Measurements from ENCODE around the gene HK3.
A peak's percentile ranks its signal among the peaks of the same experiment; 100 is the strongest.

HK3 gene

DNA sequence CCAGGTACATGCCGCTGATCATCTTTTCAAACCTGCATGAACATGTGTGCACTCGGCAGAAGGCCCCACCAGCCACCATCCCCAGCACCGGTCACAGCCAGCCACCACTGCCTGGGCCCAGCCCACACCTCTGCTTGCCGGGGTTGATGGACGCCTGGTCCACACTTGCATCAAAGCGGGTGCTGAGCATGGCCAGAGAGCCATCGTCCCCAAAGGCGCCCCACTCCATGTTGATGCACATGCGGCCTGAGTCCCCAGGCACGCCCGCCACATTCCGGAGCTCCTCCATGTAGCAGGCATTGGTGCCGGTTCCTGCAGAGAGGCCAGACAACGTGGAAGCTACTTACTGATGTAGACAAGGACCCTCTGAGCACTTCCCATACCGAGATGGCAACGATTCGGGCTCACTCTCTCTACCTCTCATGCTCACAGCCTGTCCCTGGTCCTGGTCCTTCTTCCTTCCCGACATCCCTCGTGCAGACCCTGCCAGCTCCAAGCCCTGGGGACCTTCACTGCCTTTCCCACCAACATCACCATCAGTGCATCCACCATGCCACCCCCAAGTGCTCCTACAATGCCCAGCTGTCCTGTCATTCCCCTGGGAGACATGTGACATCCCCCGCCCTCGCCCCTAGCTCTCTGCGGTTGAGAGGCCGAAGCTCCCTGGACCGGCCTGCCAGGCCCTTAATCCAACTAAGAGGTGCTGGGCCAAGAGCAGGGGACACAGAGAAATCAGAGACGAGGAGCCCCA lies 17.2 kb downstream of the HK3 start:
- no peak for DNase-seq
- no peaks in the 10 kb centered on the region for H3K9me3 Mint-ChIP-seq
- ATAC-seq, result no peak

DNA sequence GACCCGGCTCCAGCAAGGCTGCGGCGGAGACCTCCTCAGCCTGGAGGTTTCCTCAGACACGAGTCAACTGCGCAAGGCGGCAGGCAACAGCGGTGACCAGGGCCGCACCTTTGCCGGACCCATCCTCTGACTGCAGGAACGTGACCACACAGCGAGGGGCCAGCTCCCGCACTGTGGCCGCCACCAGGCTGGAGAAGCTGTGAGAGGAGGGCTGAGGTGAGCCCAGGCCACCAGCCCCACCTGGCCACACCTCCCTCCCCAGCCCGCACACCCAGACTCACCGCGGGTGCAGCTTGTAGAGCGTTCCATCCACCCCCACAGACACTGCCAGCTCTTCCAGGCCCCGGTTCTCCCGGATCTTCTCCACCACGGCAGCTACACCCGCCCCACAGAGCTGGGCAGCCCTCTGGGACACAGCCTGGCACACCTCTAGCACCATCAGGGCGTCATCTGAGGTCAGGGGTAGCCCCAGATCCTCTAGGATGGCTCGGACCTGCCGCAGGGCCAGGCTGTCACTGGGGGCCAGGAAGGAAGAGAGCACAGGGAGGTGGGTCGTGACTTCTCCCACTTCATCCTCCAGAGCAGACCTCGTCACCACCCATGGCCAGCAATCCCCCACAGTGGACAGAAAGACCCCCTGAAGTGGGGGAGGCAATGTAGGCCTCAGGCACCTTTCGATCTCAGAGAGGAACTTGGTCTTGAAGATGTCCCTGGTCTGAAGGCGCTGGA lies 18.0 kb downstream of the HK3 start:
- DNase-seq (no peak), ATAC-seq (no peak)
- no peak overlapping the region for H3K27ac Mint-ChIP-seq
- H3K4me1 Mint-ChIP-seq, result peaks cover 3% of the 10 kb centered on the region
- H3K9me3 Mint-ChIP-seq, result no peaks in the 10 kb centered on the region
- peaks cover 12% of the 10 kb centered on the region for H3K27me3 Mint-ChIP-seq
- no peaks in the 10 kb centered on the region for H3K36me3 Mint-ChIP-seq (ENCODE audit: low read depth)
- H3K4me3 Mint-ChIP-seq, result no peak overlapping the region

More for the DNA sequence above, 17.2 kb downstream of the HK3 start:
- no peaks in the 10 kb centered on the region for H3K4me1 Mint-ChIP-seq
- no peaks in the 10 kb centered on the region for H3K36me3 Mint-ChIP-seq (ENCODE audit: low read depth)
- H3K27ac Mint-ChIP-seq, result no peak overlapping the region
- no peak overlapping the region for H3K4me3 Mint-ChIP-seq
- H3K27me3 Mint-ChIP-seq, result peaks cover 4% of the 10 kb centered on the region

DNA sequence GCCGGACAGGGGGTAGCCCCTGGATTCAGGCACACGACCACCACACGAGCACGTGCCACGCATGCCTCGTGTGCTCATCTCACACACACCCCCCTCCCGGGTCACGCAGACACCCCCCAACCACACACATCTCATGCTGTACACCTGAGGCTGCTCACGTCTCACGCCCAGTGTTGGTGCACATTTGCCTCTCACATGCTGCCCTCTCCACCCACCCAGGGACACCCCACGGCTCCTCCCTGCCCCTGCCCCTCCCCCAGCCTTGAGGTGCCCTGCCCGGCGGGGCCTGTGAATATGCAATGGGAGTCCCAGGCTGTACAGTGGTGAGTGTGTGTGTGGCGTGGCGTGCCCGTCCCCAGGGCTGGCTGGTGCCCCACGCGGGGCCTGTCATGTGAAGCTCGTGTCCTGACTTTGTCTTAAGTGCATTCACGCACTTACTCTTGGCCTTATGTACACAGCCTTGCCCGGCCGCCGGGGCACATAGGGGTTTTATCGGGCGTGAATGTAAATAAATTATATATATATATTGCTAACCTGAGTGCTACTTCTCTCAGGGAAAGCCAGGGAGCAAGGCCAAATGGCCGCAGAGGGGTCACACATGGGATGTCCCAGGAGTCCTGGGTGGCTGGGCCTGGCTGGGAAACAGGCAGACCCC lies 18.7 kb downstream of the HK3 start:
- no peak for DNase-seq
- Mint-ChIP-seq H3K27me3 (peaks cover 19% of the 10 kb centered on the region), H3K9me3 (no peaks in the 10 kb centered on the region), H3K4me3 (no peak overlapping the region), H3K27ac (no peak overlapping the region), H3K4me1 (peaks cover 10% of the 10 kb centered on the region), H3K36me3 (ENCODE audit: low read depth) (no peaks in the 10 kb centered on the region)
- no peak for ATAC-seq

DNA sequence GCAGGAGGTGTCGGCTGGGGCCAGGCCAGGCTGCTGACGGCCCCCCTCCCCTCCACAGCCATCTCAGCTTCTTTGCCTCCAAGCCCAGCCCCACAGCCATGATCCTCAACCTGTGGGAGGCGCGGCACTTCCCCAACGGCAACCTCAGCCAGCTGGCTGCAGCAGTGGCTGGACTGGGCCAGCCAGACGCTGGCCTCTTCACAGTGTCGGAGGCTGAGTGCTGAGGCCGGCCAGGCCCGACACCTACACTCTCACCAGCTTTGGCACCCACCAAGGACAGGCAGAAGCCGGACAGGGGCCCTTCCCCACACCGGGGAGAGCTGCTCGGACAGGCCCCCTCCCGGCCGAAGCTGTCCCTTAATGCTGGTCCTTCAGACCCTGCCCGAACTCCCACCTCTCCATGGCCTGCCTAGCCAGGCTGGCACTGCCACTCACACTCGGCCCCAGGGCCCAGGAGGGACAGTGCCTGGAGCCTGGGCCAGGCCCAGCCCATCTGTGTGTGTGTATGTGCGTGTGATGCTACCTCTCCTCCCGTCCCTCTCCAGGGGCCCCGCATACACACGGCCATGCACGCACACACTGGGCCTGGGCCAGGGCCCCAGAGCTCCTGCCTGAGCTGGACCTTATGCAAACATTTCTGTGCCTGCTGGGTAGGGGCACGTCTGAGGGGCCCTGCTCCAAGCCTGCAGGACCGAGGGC lies 19.3 kb downstream of the HK3 start:
- no peaks in the 10 kb centered on the region for H3K9me3 Mint-ChIP-seq
- ATAC-seq (no peak), DNase-seq (no peak)
- no peaks in the 10 kb centered on the region for H3K36me3 Mint-ChIP-seq (ENCODE audit: low read depth)
- no peak overlapping the region for H3K27ac Mint-ChIP-seq
- H3K27me3 Mint-ChIP-seq, result peaks cover 26% of the 10 kb centered on the region
- H3K4me1 Mint-ChIP-seq, result peaks cover 10% of the 10 kb centered on the region
- H3K4me3 Mint-ChIP-seq, result no peak overlapping the region

DNA sequence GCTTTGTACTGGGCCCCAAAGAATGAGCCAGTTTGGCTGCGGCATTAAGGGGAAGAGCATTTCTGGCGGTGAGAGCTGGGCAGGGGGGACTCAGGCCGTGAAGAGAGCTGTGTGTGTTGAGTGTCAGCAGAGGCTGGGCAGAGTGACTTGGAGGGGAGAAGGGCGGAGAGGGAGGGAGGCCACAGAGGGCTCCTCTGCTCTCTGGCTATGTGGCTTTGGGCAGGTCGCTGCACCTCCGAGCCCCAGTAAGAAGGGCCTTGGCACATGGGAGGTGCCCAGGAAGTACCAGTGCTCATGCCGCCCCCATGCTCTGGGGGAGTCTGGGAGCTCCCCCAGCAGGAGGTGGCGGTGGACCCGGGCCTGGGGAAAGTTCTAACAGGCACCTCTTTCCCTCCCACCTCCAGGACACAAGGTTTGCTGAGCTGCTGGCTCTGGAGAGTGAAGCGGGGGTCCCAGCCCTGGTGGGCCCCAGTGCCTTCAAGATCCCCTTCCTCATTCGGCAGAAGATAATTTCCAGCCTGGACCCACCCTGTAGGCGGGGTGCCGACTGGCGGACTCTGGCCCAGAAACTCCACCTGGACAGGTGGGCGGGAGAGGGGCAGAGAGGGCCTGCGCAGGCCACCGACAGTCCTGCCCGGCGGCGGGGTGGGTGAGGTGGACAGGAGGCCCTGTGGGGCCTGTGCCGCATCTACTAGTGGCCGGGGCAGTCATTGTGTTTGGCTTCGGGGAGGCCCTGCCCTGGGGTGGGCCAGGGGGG lies 20.1 kb downstream of the HK3 start:
- H3K4me1 Mint-ChIP-seq, result peaks cover 10% of the 10 kb centered on the region
- H3K27ac Mint-ChIP-seq, result no peak overlapping the region
- ATAC-seq, result no peak
- no peaks in the 10 kb centered on the region for H3K9me3 Mint-ChIP-seq
- H3K36me3 Mint-ChIP-seq (ENCODE audit: low read depth), result no peaks in the 10 kb centered on the region
- H3K4me3 Mint-ChIP-seq, result no peak overlapping the region
- H3K27me3 Mint-ChIP-seq, result peaks cover 29% of the 10 kb centered on the region
- no peak for DNase-seq

DNA sequence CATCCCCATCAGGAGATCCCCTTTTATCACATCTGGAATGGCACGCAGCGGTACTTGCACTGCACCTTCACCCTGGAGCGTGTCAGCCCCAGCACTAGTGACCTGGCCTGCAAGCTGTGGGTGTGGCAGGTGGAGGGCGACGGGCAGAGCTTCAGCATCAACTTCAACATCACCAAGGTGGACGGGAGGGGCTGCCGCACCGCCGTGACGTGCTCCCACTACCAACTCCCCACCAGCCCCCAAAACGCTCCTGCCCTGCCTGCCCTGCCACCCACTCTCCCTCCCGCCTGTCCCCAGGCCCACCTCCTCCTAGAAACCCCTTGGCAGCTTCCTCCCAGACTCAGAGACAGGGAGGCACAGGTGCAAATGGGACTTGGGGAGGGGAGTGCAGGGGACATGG lies 20.7 kb downstream of the HK3 start:
- Mint-ChIP-seq H3K27ac (no peak overlapping the region), H3K4me3 (no peak overlapping the region), H3K4me1 (peaks cover 10% of the 10 kb centered on the region), H3K27me3 (peaks cover 29% of the 10 kb centered on the region), H3K36me3 (ENCODE audit: low read depth) (no peaks in the 10 kb centered on the region), H3K9me3 (no peaks in the 10 kb centered on the region)
- DNase-seq (no peak), ATAC-seq (no peak)

DNA sequence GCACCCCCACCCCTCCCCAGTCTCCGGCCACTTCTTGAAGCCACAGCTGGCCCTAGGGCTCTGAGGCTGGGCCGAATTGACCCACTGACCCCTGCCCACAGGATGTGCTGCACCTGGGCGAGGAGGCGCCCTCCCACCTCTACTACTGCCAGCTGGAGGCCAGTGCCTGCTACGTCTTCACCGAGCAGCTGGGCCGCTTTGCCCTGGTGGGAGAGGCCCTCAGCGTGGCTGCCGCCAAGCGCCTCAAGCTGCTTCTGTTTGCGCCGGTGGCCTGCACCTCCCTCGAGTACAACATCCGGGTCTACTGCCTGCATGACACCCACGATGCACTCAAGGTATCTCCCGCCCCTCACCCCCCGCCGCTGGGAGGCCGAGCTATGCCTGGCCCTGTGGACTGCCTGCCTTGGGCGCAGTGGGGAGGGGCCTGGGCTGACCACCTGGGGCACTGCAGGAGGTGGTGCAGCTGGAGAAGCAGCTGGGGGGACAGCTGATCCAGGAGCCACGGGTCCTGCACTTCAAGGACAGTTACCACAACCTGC lies 21.3 kb downstream of the HK3 start:
- Mint-ChIP-seq H3K27ac (no peak overlapping the region), H3K27me3 (peaks cover 29% of the 10 kb centered on the region), H3K36me3 (ENCODE audit: low read depth) (no peaks in the 10 kb centered on the region), H3K9me3 (no peaks in the 10 kb centered on the region), H3K4me3 (no peak overlapping the region), H3K4me1 (peaks cover 10% of the 10 kb centered on the region)
- ATAC-seq (no peak), DNase-seq (no peak)

DNA sequence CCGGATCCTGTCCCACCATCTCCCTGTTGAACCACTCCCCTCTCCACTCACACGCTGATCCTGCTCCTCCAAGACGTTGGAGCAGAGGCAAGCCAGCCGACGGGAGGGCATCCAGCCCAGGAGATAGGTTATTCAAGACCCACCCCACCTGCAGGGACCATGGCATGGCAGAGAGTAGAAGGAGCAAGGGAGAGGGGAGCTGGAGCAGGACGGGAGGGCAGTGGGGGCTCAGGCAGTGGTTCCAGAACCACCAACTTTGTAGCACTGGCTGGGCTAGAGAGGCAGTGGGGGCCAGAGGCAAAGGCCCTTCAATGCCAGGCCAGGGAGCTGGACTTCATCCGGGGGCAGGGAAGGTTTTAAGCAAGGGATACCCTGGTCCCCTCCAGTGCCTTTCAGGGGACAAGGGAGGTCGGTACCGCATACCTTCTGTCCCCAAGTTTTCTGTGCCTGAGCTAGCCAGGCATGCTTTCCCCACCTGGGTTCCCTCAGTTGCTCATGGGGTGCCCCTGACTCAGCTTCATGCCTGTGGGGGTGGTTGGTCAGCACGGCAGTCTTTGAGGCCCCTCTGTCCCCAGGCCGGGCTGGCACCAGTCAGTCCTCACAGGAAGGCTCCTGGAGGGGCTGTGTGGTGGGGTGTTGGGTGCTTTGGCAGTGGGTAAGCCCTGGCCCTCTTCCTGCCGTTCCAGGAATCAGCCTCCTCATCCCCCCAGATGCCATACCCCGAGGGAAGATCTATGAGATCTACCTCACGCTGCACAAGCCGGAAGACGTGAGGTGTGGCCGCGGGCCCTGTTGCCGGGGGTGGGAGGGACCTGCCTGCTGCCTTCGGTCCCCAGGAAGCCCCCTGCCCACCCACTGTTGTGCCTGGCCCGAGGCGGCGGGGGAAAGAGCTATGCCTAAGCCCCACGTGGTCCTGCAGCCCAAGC lies 22.4 kb downstream of the HK3 start:
- no peak for ATAC-seq
- Mint-ChIP-seq H3K27me3 (peaks cover 29% of the 10 kb centered on the region), H3K36me3 (ENCODE audit: low read depth) (no peaks in the 10 kb centered on the region), H3K9me3 (no peaks in the 10 kb centered on the region), H3K4me1 (peaks cover 10% of the 10 kb centered on the region), H3K27ac (no peak overlapping the region), H3K4me3 (no peak overlapping the region)
- DNase-seq, result no peak

DNA sequence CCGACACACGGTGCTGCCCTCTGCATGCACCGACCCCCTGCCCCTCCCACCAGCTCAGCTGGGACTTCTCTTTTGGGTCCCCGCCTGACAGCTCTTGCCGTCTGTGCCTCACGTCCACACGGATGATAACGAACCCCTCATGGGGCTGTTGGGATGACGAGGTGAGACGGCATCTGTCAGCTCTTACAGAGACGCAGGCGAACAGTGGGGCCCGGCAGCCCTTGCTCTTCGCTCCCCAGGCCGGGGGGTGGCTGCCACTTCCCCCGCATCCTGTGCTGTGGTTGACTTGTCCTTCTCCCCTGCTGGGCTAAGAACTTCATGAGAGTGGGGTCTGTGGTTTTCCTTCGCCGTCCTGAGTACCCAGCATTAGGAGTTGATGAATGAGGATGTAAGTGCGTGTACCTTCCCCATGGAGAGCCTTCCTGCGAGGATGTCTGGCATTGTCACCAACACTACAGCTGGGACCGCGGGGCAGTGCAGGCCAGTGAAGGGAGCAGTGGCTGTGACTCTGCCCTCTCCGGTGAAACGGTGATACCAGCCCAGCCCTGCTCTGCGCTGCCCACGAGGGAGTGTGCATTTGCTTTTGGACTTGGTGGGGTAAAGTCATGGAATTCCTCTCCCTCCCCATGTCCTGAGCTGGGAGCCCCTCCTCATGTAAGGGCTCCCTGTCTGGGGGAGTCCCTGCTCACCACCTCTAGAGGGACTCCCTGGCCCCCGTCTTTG lies 23.2 kb downstream of the HK3 start:
- no peak overlapping the region for H3K27ac Mint-ChIP-seq
- peaks cover 10% of the 10 kb centered on the region for H3K4me1 Mint-ChIP-seq
- no peaks in the 10 kb centered on the region for H3K36me3 Mint-ChIP-seq (ENCODE audit: low read depth)
- ATAC-seq, result no peak
- no peaks in the 10 kb centered on the region for H3K9me3 Mint-ChIP-seq
- peaks cover 29% of the 10 kb centered on the region for H3K27me3 Mint-ChIP-seq
- peak; percentile 15 for DNase-seq
- H3K4me3 Mint-ChIP-seq, result no peak overlapping the region

DNA sequence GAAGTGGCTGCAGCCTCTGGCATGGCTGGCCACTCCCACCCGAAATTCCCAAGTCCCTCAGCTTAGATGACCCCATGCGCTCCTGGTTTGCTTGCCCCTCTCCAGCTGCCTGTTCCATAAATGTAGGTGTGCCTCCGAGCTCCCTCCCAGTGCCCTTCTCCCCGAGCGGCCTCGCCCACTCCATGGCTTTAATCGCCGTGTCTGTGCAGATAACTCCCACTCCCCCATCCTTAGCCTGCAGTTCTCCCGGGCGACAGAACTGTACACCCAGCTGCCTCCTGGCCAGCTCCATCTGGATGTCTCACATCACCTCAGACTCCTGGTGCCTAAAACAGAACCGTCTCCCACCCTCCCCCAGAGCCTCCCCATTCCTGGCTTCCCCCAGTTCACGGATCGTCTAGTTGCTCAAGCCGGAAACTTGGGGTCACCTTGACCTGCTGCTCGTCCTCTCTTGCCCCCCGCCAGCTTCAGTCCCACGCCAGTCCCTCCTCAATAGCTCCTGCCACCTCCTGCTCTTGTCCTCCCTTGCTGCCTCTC lies 24.1 kb downstream of the HK3 start:
- ATAC-seq, result no peak
- Mint-ChIP-seq H3K36me3 (ENCODE audit: low read depth) (no peaks in the 10 kb centered on the region), H3K4me3 (no peak overlapping the region), H3K4me1 (peaks cover 10% of the 10 kb centered on the region), H3K9me3 (no peaks in the 10 kb centered on the region), H3K27ac (no peak overlapping the region), H3K27me3 (peaks cover 29% of the 10 kb centered on the region)
- no peak for DNase-seq

DNA sequence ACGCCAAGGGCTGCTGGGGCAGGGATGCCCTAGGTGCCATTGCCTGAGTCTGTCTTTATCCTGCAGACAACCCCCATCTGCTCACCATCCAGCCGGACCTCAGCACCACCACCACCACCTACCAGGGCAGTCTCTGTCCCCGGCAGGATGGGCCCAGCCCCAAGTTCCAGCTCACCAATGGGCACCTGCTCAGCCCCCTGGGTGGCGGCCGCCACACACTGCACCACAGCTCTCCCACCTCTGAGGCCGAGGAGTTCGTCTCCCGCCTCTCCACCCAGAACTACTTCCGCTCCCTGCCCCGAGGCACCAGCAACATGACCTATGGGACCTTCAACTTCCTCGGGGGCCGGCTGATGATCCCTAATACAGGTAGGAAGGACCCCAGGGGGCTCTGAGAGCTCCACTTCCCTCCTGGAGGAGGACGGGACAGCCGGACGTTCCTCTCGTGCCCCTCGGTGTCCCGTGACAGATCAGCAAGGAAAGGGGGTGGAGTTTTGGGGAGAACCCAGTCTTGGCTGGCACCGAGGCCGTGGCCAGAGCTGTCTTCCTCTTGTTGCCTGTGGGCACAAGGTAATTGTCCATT lies 24.9 kb downstream of the HK3 start:
- Mint-ChIP-seq H3K4me3 (no peak overlapping the region), H3K27ac (no peak overlapping the region), H3K9me3 (no peaks in the 10 kb centered on the region), H3K36me3 (ENCODE audit: low read depth) (no peaks in the 10 kb centered on the region), H3K27me3 (peaks cover 29% of the 10 kb centered on the region), H3K4me1 (peaks cover 10% of the 10 kb centered on the region)
- DNase-seq (no peak), ATAC-seq (no peak)

DNA sequence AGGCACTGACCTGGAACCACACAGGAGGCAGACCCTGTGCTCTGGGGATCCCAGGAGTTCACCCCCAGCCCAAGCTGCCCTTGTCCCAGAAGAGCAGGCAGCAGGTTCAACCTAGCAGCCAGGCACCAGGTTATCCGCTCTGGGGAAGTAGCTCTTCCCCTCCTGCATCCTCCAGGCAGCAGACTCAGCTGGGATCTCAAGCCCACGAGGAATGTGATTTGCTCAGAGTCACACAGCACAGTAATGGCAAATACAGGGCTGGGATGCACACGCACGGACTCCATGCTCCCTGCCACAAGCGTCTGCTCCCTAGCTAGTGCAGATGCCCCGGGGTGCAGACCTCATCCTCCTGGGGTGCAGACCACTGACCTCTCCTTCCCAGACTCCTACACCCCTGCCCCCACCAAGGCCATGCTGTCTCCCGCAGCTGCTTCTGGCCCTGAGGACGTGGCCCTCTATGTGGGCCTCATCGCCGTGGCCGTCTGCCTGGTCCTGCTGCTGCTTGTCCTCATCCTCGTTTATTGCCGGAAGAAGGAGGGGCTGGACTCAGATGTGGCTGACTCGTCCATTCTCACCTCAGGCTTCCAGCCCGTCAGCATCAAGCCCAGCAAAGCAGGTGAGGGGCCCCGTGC lies 25.5 kb downstream of the HK3 start:
- ATAC-seq (no peak), DNase-seq (no peak)
- Mint-ChIP-seq H3K36me3 (ENCODE audit: low read depth) (no peaks in the 10 kb centered on the region), H3K27me3 (peaks cover 27% of the 10 kb centered on the region), H3K9me3 (no peaks in the 10 kb centered on the region), H3K4me1 (peaks cover 10% of the 10 kb centered on the region), H3K4me3 (no peak overlapping the region), H3K27ac (no peak overlapping the region)

All from activated naive CD8-positive, alpha-beta T cell treated with anti-CD3 and anti-CD28 coated beads, Interleukin-2, amount 50 U/mL, for 24 hours (primary cell).